Effector memory CD4-positive, alpha-beta T cell (primary cell): Measurements from ENCODE around the gene FGF12.

Experiments
- DNase-seq, 3 donors: peaks; one replicate each; pipeline ENCODE4 v3.0.0-alpha.2; 2020
- H3K27ac ChIP-seq: 2 replicates; pipeline ENCODE4 v1.7.0; 2013; ENCODE audit warnings: mild to moderate bottlenecking, low read length, moderate library complexity; ENCODE audit not compliant: insufficient read depth, poor library complexity, severe bottlenecking
- H3K27me3 ChIP-seq: replicated peaks from 2 replicates; pipeline ENCODE4 v1.7.0; 2013; ENCODE audit warnings: mild to moderate bottlenecking, low read length; ENCODE audit not compliant: insufficient read depth, control insufficient read depth, poor library complexity, severe bottlenecking
- H3K36me3 ChIP-seq: 2 replicates; pipeline ENCODE4 v1.7.0; 2013; ENCODE audit warnings: mild to moderate bottlenecking, low read length, moderate library complexity; ENCODE audit not compliant: control insufficient read depth, insufficient read depth
- H3K4me1 ChIP-seq: 2 replicates; pipeline ENCODE4 v1.7.0; 2013; ENCODE audit warnings: low read length, mild to moderate bottlenecking; ENCODE audit not compliant: control insufficient read depth, insufficient read depth, poor library complexity, severe bottlenecking
- H3K4me3 ChIP-seq: 2 replicates; pipeline ENCODE4 v1.7.0; 2013; ENCODE audit warnings: low read length, low read depth, mild to moderate bottlenecking; ENCODE audit not compliant: insufficient read depth, poor library complexity, severe bottlenecking
- H3K9me3 ChIP-seq: 2 replicates; pipeline ENCODE4 v1.7.0; 2013; ENCODE audit warnings: mild to moderate bottlenecking, low read length, moderate library complexity; ENCODE audit not compliant: control insufficient read depth

FGF12 gene

DNA sequence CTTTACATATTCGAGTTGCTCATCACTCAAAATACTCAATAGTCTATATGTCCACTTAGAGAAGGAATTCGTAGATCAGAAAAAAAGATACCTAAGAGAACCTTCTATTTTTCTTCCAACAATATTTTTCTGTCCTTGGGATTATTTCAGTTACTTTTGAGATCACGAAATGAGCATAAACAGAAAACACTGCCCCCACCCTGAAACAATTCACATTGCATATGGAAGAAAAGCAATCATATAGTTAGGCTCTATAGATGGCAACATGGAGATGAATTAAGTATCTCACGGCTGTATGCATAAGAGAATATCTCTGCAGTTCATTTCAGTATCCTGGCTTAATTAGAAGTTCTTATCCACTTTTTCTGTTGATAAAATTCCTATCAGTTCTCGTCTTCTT is 391.1 kb downstream of the FGF12 start:
- Histone ChIP-seq H3K27me3 (no peaks in the 10 kb centered on the region), H3K4me1 (no peaks in the 10 kb centered on the region), H3K36me3 (no peaks in the 10 kb centered on the region), H3K27ac (no peak overlapping the region), H3K4me3 (no peak overlapping the region), H3K9me3 (no peaks in the 10 kb centered on the region)
- DNase-seq = no peak

DNA sequence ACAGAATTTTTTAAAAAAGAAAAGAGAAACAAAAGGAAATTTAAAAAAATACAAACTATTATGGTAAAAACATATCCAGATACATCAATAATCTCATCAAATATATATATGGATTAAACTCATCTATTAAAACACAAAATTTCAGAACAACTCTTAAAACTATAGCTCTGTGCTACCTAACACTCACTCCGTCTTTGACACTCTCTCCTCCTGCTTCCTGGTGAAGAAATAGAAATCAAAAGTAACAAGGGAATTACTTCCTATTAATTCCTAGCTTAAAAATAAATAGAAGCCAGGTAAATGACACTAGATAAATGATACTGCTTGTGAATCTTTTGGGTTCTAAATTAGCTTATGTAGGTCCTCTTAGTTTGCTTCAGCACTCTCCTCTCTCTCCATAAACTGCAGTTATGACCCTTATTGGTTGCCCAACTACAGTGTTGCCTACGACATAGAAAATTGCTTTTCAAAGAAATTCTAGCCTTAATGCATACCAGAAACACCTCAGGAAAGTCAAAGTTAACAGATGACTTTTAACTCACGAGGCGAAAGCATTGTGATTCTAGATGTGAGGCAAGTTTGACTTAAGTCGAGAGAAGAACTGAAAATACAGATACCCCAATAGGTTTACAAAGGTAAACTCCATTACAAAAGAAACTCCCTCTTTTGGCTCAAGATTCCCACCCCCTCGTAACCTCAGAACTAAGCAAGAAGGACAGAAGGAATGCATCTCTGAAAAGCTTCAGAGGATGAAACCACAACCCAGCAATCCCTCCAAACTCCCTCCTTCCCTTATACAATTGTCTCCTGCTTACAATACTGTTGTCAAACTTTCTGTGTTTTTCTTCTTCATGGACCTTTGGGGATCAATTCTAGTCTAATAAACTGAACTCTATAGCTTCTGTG is 394.7 kb downstream of the FGF12 start:
- Histone ChIP-seq H3K9me3 (no peaks in the 10 kb centered on the region), H3K27ac (no peak overlapping the region), H3K4me1 (no peaks in the 10 kb centered on the region), H3K27me3 (no peaks in the 10 kb centered on the region), H3K4me3 (no peak overlapping the region), H3K36me3 (no peaks in the 10 kb centered on the region)
- no peak for DNase-seq

DNA sequence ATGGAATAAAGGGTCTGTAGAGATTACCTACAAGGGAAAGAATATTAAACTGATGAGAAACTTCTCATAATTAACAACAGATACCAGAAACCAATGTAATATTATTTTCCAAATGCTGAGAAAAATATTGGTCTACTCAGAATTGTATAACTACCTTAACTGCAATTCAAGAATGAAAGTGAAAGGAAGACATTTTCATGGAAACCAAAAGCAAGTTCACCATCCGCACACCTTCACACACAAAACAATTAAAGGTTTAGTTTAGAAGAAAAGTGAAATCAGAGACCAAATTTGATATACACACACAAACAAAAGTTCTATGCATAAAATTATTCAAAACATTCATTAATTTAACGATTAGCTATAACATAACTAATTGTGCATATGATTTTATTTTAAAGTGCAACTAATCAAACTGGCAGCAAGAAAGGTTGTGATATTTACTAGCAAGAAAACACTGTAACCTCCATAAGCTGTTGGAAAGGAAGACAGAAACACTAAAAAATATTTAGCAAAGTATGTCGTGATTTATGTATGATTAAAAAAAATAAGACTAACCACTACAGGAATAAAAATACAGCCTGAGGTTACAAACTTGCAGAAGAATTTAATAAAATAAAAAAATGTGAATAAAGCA is 395.5 kb downstream of the FGF12 start:
- H3K4me3 ChIP-seq = no peak overlapping the region
- no peaks in the 10 kb centered on the region for H3K4me1 ChIP-seq
- H3K27ac ChIP-seq = no peak overlapping the region
- H3K36me3 ChIP-seq = no peaks in the 10 kb centered on the region
- H3K27me3 ChIP-seq = no peaks in the 10 kb centered on the region
- no peaks in the 10 kb centered on the region for H3K9me3 ChIP-seq
- DNase-seq = no peak

DNA sequence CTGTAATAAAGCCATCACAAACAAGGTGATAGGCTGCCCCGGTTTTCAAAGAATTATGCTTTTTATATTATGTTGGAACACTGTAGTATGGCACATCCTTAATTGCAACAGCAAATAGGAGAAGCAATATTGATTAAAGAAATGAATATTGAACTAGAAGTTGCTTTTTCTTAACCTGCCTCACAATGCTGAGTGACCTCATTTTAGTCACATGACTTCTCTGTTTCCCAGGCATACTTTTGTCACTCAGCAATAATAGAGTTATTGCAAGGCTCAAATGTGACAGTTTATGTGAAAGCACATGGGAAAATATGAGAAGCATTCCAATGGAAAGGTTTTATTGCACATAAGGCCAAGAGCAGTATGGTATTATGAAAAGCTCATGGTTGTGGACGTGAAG is 400.7 kb downstream of the FGF12 start:
- H3K27me3 ChIP-seq = no peaks in the 10 kb centered on the region
- H3K9me3 ChIP-seq = no peaks in the 10 kb centered on the region
- no peak for DNase-seq
- H3K4me1 ChIP-seq = no peaks in the 10 kb centered on the region
- no peaks in the 10 kb centered on the region for H3K36me3 ChIP-seq
- no peak overlapping the region for H3K27ac ChIP-seq
- H3K4me3 ChIP-seq = no peak overlapping the region

DNA sequence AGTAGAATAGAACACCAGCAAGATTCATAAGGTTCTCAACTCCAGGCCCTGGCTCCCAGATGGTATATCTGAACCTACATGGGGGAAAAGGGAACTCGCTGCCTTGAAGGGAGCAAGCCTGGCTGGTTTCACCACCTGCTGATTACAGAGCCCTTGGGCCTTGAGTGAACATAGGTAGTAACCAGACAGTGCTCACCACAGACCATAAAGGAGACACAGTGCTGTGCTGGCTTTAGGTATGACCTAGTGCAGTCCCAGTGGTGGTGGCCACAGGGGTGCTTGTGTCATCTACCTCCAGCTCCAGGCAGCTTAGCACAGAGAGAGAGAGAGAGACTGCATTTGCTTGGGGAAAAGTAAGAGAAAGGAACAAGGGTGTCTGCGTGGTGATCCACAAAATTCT is 409.8 kb downstream of the FGF12 start:
- H3K9me3 ChIP-seq = no peaks in the 10 kb centered on the region
- H3K27me3 ChIP-seq = no peaks in the 10 kb centered on the region
- H3K36me3 ChIP-seq = no peaks in the 10 kb centered on the region
- no peak overlapping the region for H3K4me3 ChIP-seq
- no peak for DNase-seq
- no peak overlapping the region for H3K27ac ChIP-seq
- H3K4me1 ChIP-seq = no peaks in the 10 kb centered on the region

DNA sequence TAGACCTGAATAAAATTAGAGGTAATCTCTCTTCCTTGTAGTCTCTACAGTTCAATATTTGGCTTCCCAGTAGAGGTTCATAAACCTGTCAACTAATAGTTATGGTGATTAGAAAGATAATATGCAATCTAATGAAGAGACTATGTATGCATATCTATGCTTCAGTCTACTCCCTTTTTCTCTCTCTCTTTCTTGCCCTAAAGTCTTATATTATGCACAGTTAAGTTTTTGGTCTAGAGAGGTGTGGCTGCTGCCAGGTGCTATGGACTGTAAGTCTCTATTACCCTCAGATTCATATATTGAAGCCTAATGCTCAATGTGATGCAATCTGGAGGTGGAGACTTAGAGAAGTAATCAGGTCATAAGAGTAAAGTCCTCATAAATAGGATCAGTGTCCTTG is 413.7 kb downstream of the FGF12 start:
- H3K27me3 ChIP-seq = no peaks in the 10 kb centered on the region
- H3K4me1 ChIP-seq = no peaks in the 10 kb centered on the region
- H3K36me3 ChIP-seq = no peaks in the 10 kb centered on the region
- H3K9me3 ChIP-seq = no peaks in the 10 kb centered on the region
- DNase-seq = no peak
- no peak overlapping the region for H3K27ac ChIP-seq
- no peak overlapping the region for H3K4me3 ChIP-seq

DNA sequence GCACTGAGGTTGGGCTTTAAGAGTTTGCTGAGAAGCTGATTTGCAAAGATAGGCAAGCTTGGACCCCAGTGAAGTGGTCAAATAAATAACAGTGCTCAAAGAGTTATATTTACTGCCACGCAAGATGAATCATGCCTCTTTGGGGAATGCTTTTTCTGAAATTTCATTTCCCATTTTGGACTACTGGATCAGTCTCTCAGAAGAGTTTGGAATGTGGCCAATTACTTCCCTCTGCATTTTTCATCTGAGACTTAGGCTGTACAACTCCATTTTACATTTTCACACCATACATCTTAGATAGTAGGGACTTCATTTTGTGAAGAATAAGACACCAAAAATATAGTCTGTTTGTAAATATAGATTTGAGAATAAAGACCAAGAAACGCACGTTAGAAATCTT is 419.7 kb downstream of the FGF12 start:
- Histone ChIP-seq H3K4me3 (no peak overlapping the region), H3K4me1 (no peaks in the 10 kb centered on the region), H3K27ac (no peak overlapping the region), H3K9me3 (no peaks in the 10 kb centered on the region), H3K36me3 (no peaks in the 10 kb centered on the region), H3K27me3 (no peaks in the 10 kb centered on the region)
- DNase-seq = no peak

DNA sequence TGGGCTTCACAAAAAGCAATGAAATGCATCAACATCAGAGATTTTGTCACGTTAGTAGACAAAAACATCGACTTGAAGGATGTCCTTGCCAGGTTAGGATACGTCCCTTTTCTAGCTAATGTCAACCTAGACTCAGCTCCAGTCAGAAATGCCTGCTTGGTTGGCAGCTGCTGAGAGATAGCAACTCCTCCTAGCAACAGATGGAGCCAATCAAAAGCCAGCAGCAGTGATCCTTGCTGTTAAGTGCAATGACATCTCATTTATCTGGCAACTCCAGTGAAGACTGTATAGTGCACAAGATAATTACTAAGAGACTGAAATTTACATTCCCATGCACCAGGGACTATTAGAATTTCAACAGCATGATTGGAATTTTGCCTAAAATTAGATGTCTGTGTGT is 424.1 kb downstream of the FGF12 start:
- Histone ChIP-seq H3K36me3 (no peaks in the 10 kb centered on the region), H3K9me3 (no peaks in the 10 kb centered on the region), H3K4me3 (no peak overlapping the region), H3K27ac (no peak overlapping the region), H3K4me1 (no peaks in the 10 kb centered on the region), H3K27me3 (no peaks in the 10 kb centered on the region)
- no peak for DNase-seq

DNA sequence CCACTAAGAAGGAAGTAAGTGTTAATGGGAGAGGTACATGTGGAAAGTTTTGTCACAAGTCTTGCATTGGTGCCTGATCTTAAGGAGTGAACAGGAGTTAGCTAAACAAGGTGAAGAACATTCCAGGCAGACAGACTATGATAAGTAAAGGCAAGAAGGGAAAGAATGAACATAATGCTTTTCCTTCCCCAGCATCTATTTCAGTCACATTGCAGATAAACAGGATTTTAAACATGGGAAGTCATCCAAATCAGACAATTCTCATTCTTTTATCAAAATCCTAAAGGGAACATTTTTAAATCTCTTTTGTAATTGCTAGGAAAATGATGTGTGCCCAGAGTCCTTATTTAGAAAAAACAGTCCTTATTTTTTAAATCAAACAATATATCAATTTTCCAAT is 424.6 kb downstream of the FGF12 start:
- no peaks in the 10 kb centered on the region for H3K27me3 ChIP-seq
- no peak overlapping the region for H3K27ac ChIP-seq
- no peak for DNase-seq
- no peaks in the 10 kb centered on the region for H3K4me1 ChIP-seq
- no peaks in the 10 kb centered on the region for H3K9me3 ChIP-seq
- no peaks in the 10 kb centered on the region for H3K36me3 ChIP-seq
- no peak overlapping the region for H3K4me3 ChIP-seq

DNA sequence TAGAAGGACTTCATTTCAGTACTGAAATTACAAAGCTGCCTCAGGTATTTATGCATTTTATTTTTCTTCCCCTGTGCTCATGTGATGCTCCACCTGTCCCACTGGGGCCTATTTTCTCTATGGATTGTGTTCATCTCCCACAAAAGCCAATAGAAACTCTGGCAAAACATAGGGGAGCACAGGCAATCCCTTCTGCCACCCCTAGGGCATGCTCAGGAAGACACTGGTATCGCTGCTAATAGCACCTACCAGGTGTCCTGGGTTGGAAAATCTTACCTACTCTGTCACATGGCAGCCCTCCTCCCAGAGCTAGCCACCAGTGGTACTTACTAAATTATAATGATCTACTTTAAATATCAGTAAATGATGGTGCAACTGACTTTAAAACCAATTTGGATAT is 427.4 kb downstream of the FGF12 start:
- DNase-seq = no peak
- H3K27me3 ChIP-seq = no peaks in the 10 kb centered on the region
- no peak overlapping the region for H3K27ac ChIP-seq
- H3K4me1 ChIP-seq = no peaks in the 10 kb centered on the region
- no peaks in the 10 kb centered on the region for H3K9me3 ChIP-seq
- no peak overlapping the region for H3K4me3 ChIP-seq
- no peaks in the 10 kb centered on the region for H3K36me3 ChIP-seq
